Thoracic aorta (tissue), 2 donors: ENCODE results near the gene CACNA1H. TPM values are rescaled to one million over a fixed set of nuclear protein-coding genes. Genes with fewer than 3 reads are reported as not detected.

Experiments
- ATAC-seq: fragments of 150-250 bp; one replicate; pipeline ENCODE4 v1.8.0; 2017; ENCODE audit warnings: low read depth; ENCODE audit not compliant: insufficient number of reproducible peaks, low FRiP score
- DNase-seq: peaks from one replicate; pipeline ENCODE4 v3.0.0-alpha.2; 2020; ENCODE audit warnings: low spot score
- H3K27ac ChIP-seq, 2 donors: fragments of 200-600 bp; sonication (generic); 1 replicate in 1 of 2; 2 replicates in 1 of 2; pipeline ENCODE4 v1.5.1; 2016; ENCODE audit warnings: mild to moderate bottlenecking in 2 of 2, moderate library complexity in 2 of 2
- H3K27me3 ChIP-seq: fragments of 200-600 bp; sonication (generic); replicated peaks from 2 replicates; pipeline ENCODE4 v1.6.0; 2016; ENCODE audit warnings: mild to moderate bottlenecking; ENCODE audit not compliant: insufficient read depth
- H3K36me3 ChIP-seq: fragments of 200-600 bp; sonication (generic); one replicate; pipeline ENCODE4 v1.5.1; 2016
- H3K4me1 ChIP-seq, 2 donors: fragments of 200-600 bp; sonication (generic); 1 replicate in 1 of 2; 2 replicates in 1 of 2; pipeline versions ENCODE4 v1.5.1 to v1.6.0; 2016; ENCODE audit warnings: low read depth in 2 of 2, mild to moderate bottlenecking in 1 of 2; ENCODE audit not compliant: control insufficient read depth in 1 of 2
- H3K4me3 ChIP-seq: fragments of 200-600 bp; sonication (generic); 2 replicates; pipeline ENCODE4 v1.5.1; 2016; ENCODE audit warnings: mild to moderate bottlenecking
- H3K9me3 ChIP-seq: fragments of 200-600 bp; sonication (generic); 2 replicates; pipeline ENCODE4 v1.5.1; 2016
- CTCF ChIP-seq: fragments of 200-600 bp; sonication (generic); IDR thresholded peaks from one replicate; pipeline ENCODE4 v1.5.1; 2019; ENCODE audit warnings: antibody characterized with exemption
- total RNA-seq, 2 donors: library from RNA; depleted of rRNA; stranded (reverse); fragments of >200 nt; gene quantifications; one replicate each; pipeline versions ENCODE4 v1.1.0 to v1.2.3, GENCODE V29; 2016

Gene CACNA1H
- total RNA-seq, 2 donors from 2014 or later = 14.7 to 33.0 TPM

GRCh38 chr16:1192384-1193073 is 39.6 kb downstream of the CACNA1H start:
- Histone ChIP-seq H3K36me3 (no peaks in the 10 kb centered on the region), H3K4me3 (no peak overlapping the region), H3K27me3 (no peaks in the 10 kb centered on the region), H3K27ac (no peak overlapping the region), H3K4me1 (no peaks in the 10 kb centered on the region), H3K9me3 (no peaks in the 10 kb centered on the region)
- ATAC-seq = no peak
- no peak for TF ChIP-seq CTCF
- DNase-seq = no peak

GRCh38 chr16:1193143-1193824 is 40.4 kb downstream of the CACNA1H start:
- DNase-seq (no peak), ATAC-seq (no peak)
- no peak overlapping the region for H3K4me3 ChIP-seq
- TF ChIP-seq CTCF = no peak
- no peaks in the 10 kb centered on the region for H3K4me1 ChIP-seq
- no peaks in the 10 kb centered on the region for H3K9me3 ChIP-seq
- H3K27ac ChIP-seq = no peak overlapping the region
- no peaks in the 10 kb centered on the region for H3K27me3 ChIP-seq
- no peaks in the 10 kb centered on the region for H3K36me3 ChIP-seq

- H3K27ac ChIP-seq = no peak overlapping the region
- DNase-seq (no peak), ATAC-seq (no peak)
- H3K9me3 ChIP-seq = no peaks in the 10 kb centered on the region
- no peaks in the 10 kb centered on the region for H3K36me3 ChIP-seq
- no peak for TF ChIP-seq CTCF
- H3K27me3 ChIP-seq = no peaks in the 10 kb centered on the region
- H3K4me3 ChIP-seq = no peak overlapping the region
- no peaks in the 10 kb centered on the region for H3K4me1 ChIP-seq
Measured at GRCh38 chr16:1193825-1194581, 41.1 kb downstream of the CACNA1H start.

GRCh38 chr16:1194665-1195392 is 41.9 kb downstream of the CACNA1H start:
- no peak overlapping the region for H3K27ac ChIP-seq
- no peaks in the 10 kb centered on the region for H3K36me3 ChIP-seq
- H3K4me3 ChIP-seq = no peak overlapping the region
- no peaks in the 10 kb centered on the region for H3K4me1 ChIP-seq
- H3K9me3 ChIP-seq = no peaks in the 10 kb centered on the region
- DNase-seq (no peak), ATAC-seq (no peak)
- no peaks in the 10 kb centered on the region for H3K27me3 ChIP-seq
- peak; percentile 96 for TF ChIP-seq CTCF

GRCh38 chr16:1195393-1195666 is 42.4 kb downstream of the CACNA1H start:
- ATAC-seq = no peak
- H3K27me3 ChIP-seq = no peaks in the 10 kb centered on the region

More at GRCh38 chr16:1195393-1195666, 42.4 kb downstream of the CACNA1H start:
- Histone ChIP-seq H3K27ac (no peak overlapping the region), H3K36me3 (no peaks in the 10 kb centered on the region), H3K4me1 (no peaks in the 10 kb centered on the region), H3K4me3 (no peak overlapping the region), H3K9me3 (no peaks in the 10 kb centered on the region)
- no peak for DNase-seq
- no peak for TF ChIP-seq CTCF
